Measurements from ENCODE around the gene VSTM4. TPM values are rescaled to one million over a fixed set of nuclear protein-coding genes. Genes with fewer than 3 reads are reported as not detected.

Gene VSTM4
- total RNA-seq, 2 experiments from 2014 or later = not detected

- no peak for TF ChIP-seq CTCF (conservative IDR thresholded peaks at IDR 0.05; ENCODE audit: low read length)
- TF ChIP-seq EZH2phosphoT487 (IDR thresholded peaks at IDR 0.05; ENCODE audit: borderline replicate concordance, low read depth, low read length) = no peak
- no peaks in the 10 kb centered on the region for H3K36me3 ChIP-seq (ENCODE audit: insufficient read depth, low read length)
- BruUV-seq (replicated peaks) = no TSS peak
- peak; percentile 44 for DNase-seq (ENCODE audit: low spot score)
- no peaks in the 10 kb centered on the region for H4K20me1 ChIP-seq (ENCODE audit: insufficient read depth, low read length)
- H3K9me2 ChIP-seq (ENCODE audit: insufficient read depth, low read length) = no peaks in the 10 kb centered on the region
- POLR2A ChIA-PET = interaction anchor here (0.7 to 0.9 kb wide), 6 partner anchors 9 to 144 kb away, joined by 3 to 6 read pairs (median 4); no protein-coding TSS in a partner anchor
- intact Hi-C loops (cut with micrococcal nuclease; ENCODE audit: unreplicated experiment) = no loop called here
- CTCF ChIA-PET (ENCODE audit: unreplicated experiment) = no interaction called here
- H3K4me3 ChIP-seq (ENCODE audit: low read depth, low read length, poor library complexity, severe bottlenecking) = no peak overlapping the region
- no peak overlapping the region for H3K27ac ChIP-seq (ENCODE audit: low read depth, low read length, poor library complexity, severe bottlenecking)
- H3K9me3 ChIP-seq (ENCODE audit: low read length) = no peaks in the 10 kb centered on the region
- H3K4me2 ChIP-seq (ENCODE audit: low read length) = no peak overlapping the region
- no peaks in the 10 kb centered on the region for H3K79me2 ChIP-seq (ENCODE audit: insufficient read depth, low read depth, low read length)
- H3K4me1 ChIP-seq (ENCODE audit: insufficient read depth, low read length, poor library complexity, severe bottlenecking) = peaks cover 7% of the 10 kb centered on the region
- H2AFZ ChIP-seq (ENCODE audit: low read length) = no peak overlapping the region
Observed at GRCh38 chr10:49152663-49153062, 37.3 kb upstream of the VSTM4 start.

- ChIA-PET POLR2A (interaction anchor here (0.7 to 0.9 kb wide), 6 partner anchors 10 to 143 kb away, joined by 3 to 10 read pairs (median 4); no protein-coding TSS in a partner anchor), CTCF (ENCODE audit: unreplicated experiment) (no interaction called here)
- no peaks in the 10 kb centered on the region; the same call in 1 of the 2 replicates for H3K36me3 ChIP-seq (ENCODE audit: insufficient read depth, low read length)
- H3K27ac ChIP-seq (ENCODE audit: low read depth, low read length, poor library complexity, severe bottlenecking) = no peak overlapping the region
- peaks cover 7% of the 10 kb centered on the region for H3K4me1 ChIP-seq (ENCODE audit: insufficient read depth, low read length, poor library complexity, severe bottlenecking)
- H3K9me3 ChIP-seq (ENCODE audit: low read length) = no peaks in the 10 kb centered on the region
- no peak for DNase-seq (ENCODE audit: low spot score)
- no peak overlapping the region for H2AFZ ChIP-seq (ENCODE audit: low read length)
- no peaks in the 10 kb centered on the region for H3K79me2 ChIP-seq (ENCODE audit: insufficient read depth, low read depth, low read length)
- H4K20me1 ChIP-seq (ENCODE audit: insufficient read depth, low read length) = no peaks in the 10 kb centered on the region
- intact Hi-C loops (cut with micrococcal nuclease; ENCODE audit: unreplicated experiment) = no loop called here
- BruUV-seq (replicated peaks) = no TSS peak
- H3K4me3 ChIP-seq (ENCODE audit: low read depth, low read length, poor library complexity, severe bottlenecking) = no peak overlapping the region
- H3K9me2 ChIP-seq (ENCODE audit: insufficient read depth, low read length) = no peaks in the 10 kb centered on the region
- H3K4me2 ChIP-seq (ENCODE audit: low read length) = no peak overlapping the region
- TF ChIP-seq EZH2phosphoT487 (IDR thresholded peaks at IDR 0.05; ENCODE audit: borderline replicate concordance, low read depth, low read length) = no peak
- TF ChIP-seq CTCF (conservative IDR thresholded peaks at IDR 0.05; ENCODE audit: low read length) = no peak
Observed at GRCh38 chr10:49152037-49152436, 36.7 kb upstream of the VSTM4 start.

GRCh38 chr10:49151481-49151880 is 36.2 kb upstream of the VSTM4 start:
- Histone ChIP-seq H4K20me1 (ENCODE audit: insufficient read depth, low read length) (no peaks in the 10 kb centered on the region), H3K36me3 (ENCODE audit: insufficient read depth, low read length) (no peaks in the 10 kb centered on the region; the same call in 1 of the 2 replicates), H3K79me2 (ENCODE audit: insufficient read depth, low read depth, low read length) (no peaks in the 10 kb centered on the region), H3K9me2 (ENCODE audit: insufficient read depth, low read length) (no peaks in the 10 kb centered on the region), H3K4me1 (ENCODE audit: insufficient read depth, low read length, poor library complexity, severe bottlenecking) (peaks cover 7% of the 10 kb centered on the region), H3K9me3 (ENCODE audit: low read length) (no peaks in the 10 kb centered on the region), H2AFZ (ENCODE audit: low read length) (no peak overlapping the region), H3K4me2 (ENCODE audit: low read length) (no peak overlapping the region), H3K4me3 (ENCODE audit: low read depth, low read length, poor library complexity, severe bottlenecking) (no peak overlapping the region), H3K27ac (ENCODE audit: low read depth, low read length, poor library complexity, severe bottlenecking) (no peak overlapping the region)
- intact Hi-C loops (cut with micrococcal nuclease; ENCODE audit: unreplicated experiment) = no loop called here
- ChIA-PET POLR2A (interaction anchor here (0.6 to 0.7 kb wide), 2 partner anchors 9 to 30 kb away, joined by 3 to 10 read pairs; no protein-coding TSS in a partner anchor), CTCF (ENCODE audit: unreplicated experiment) (no interaction called here)
- TF ChIP-seq EZH2phosphoT487 (IDR thresholded peaks at IDR 0.05; ENCODE audit: borderline replicate concordance, low read depth, low read length) (no peak), CTCF (conservative IDR thresholded peaks at IDR 0.05; ENCODE audit: low read length) (no peak)
- no peak for DNase-seq (ENCODE audit: low spot score)
- no TSS peak for BruUV-seq (replicated peaks)
